Dedifferentiated amniotic fluid mesenchymal stem cell (primary cell): ENCODE results near the gene TSSK6.
A peak's percentile ranks its signal among the peaks of the same experiment; 100 is the strongest.

Source experiments
- DNase-seq: peaks from one replicate; pipeline ENCODE4 v3.0.0-alpha.2; 2016; ENCODE audit errors: extremely low spot score

TSSK6 gene

GRCh38 chr19:19530889-19531288 is 15.5 kb upstream of the TSSK6 start:
- DNase-seq: no peak

- DNase-seq: no peak
Measured at GRCh38 chr19:19530423-19530804, 15.1 kb upstream of the TSSK6 start.

GRCh38 chr19:19529783-19530422 is 14.6 kb upstream of the TSSK6 start:
- no peak for DNase-seq

GRCh38 chr19:19528721-19529490 is 13.6 kb upstream of the TSSK6 start, which contains the start of gene YJEFN3:
Gene YJEFN3, plus strand, starts transcription at chr19:19528911. Its CDS starts 22 bp downstream, at chr19:19528933.
- no peak for DNase-seq

GRCh38 chr19:19527674-19528625 is 12.6 kb upstream of the TSSK6 start:
- DNase-seq: no peak

GRCh38 chr19:19527371-19527656 is 12.0 kb upstream of the TSSK6 start:
- no peak for DNase-seq

GRCh38 chr19:19526581-19527370 is 11.4 kb upstream of the TSSK6 start:
- DNase-seq: no peak

- no peak for DNase-seq
Measured at GRCh38 chr19:19525611-19526380, 10.4 kb upstream of the TSSK6 start.

GRCh38 chr19:19524053-19524452 is 8.7 kb upstream of the TSSK6 start:
- DNase-seq: no peak

- DNase-seq: no peak
Measured at GRCh38 chr19:19523177-19523576, 7.8 kb upstream of the TSSK6 start.

- DNase-seq: no peak
Measured at GRCh38 chr19:19520989-19521388, 5.6 kb upstream of the TSSK6 start.

- DNase-seq: no peak
Measured at GRCh38 chr19:19517235-19517619, 1.9 kb upstream of the TSSK6 start.

GRCh38 chr19:19515642-19516519 is 533 bp upstream of the TSSK6 start, which contains the start of gene NDUFA13:
Gene NDUFA13, plus strand, starts transcription at chr19:19516225. Its CDS starts 14 bp downstream, at chr19:19516239.
- peak; percentile 87 for DNase-seq

- no peak for DNase-seq
Measured at GRCh38 chr19:19514215-19514657, 1.1 kb downstream of the TSSK6 start.

GRCh38 chr19:19513682-19514081 is 1.7 kb downstream of the TSSK6 start:
- DNase-seq: no peak

- no peak for DNase-seq
Measured at GRCh38 chr19:19510432-19510831, 4.9 kb downstream of the TSSK6 start.

GRCh38 chr19:19508217-19508616 is 7.1 kb downstream of the TSSK6 start:
- no peak for DNase-seq

GRCh38 chr19:19507354-19507753 is 8.0 kb downstream of the TSSK6 start:
- no peak for DNase-seq

- no peak for DNase-seq
Measured at GRCh38 chr19:19506592-19506991, 8.8 kb downstream of the TSSK6 start.
